HepG2 (cell line): Measurements from ENCODE around the gene THRB. TPM values are rescaled to one million over a fixed set of nuclear protein-coding genes. Genes with fewer than 3 reads are reported as not detected.
A peak's percentile ranks its signal among the peaks of the same experiment; 100 is the strongest.

Experiments used
- EP300 ChIP-seq, 3 experiments: sonication (generic) in 1 of 3; formaldehyde crosslinking in 1 of 3; IDR thresholded peaks; 2 replicates each; pipeline versions ENCODE4 v1.5.1 to v1.6.1; 2011 to 2020; ENCODE audit warnings: low read depth in 2 of 3, low read length in 2 of 3, borderline replicate concordance in 1 of 3, improper control_type of control experiment in 1 of 3, mild to moderate bottlenecking in 1 of 3, missing genetic modification reagents in 1 of 3, moderate library complexity in 1 of 3
- FOXK2 ChIP-seq: fragments of 450-650 bp; IDR thresholded peaks from 2 replicates; pipeline ENCODE4 v1.6.1; 2016
- GATA4 ChIP-seq: sonication (generic); IDR thresholded peaks from 2 replicates; pipeline ENCODE4 v1.6.1; 2016; ENCODE audit warnings: antibody characterized with exemption, low read depth, borderline replicate concordance
- GZF1 ChIP-seq: sonication (generic); formaldehyde crosslinking; IDR thresholded peaks from 2 replicates; pipeline ENCODE4 v1.5.1; 2020; ENCODE audit warnings: mild to moderate bottlenecking, missing genetic modification reagents
- POGZ ChIP-seq: sonication (generic); formaldehyde crosslinking; IDR thresholded peaks from 2 replicates; pipeline ENCODE4 v1.4.0; 2020; ENCODE audit warnings: mild to moderate bottlenecking, missing genetic modification reagents
- ZBTB4 ChIP-seq: sonication (generic); formaldehyde crosslinking; IDR thresholded peaks from 2 replicates; pipeline ENCODE4 v1.4.0; 2020; ENCODE audit warnings: missing genetic modification reagents, mild to moderate bottlenecking, borderline replicate concordance
- ZC3H4 ChIP-seq: sonication (generic); formaldehyde crosslinking; IDR thresholded peaks from 2 replicates; pipeline ENCODE4 v1.4.0; 2020; ENCODE audit warnings: missing genetic modification reagents, borderline replicate concordance
- ZKSCAN8 ChIP-seq: IDR thresholded peaks from 2 replicates; pipeline ENCODE4 v1.6.1; 2016; ENCODE audit warnings: borderline replicate concordance, missing genetic modification reagents, missing compliant biosample characterization
- ZNF713 ChIP-seq: sonication (generic); formaldehyde crosslinking; IDR thresholded peaks from 2 replicates; pipeline ENCODE4 v1.4.0; 2020; ENCODE audit warnings: mild to moderate bottlenecking, missing genetic modification reagents
- ZNF776 ChIP-seq: sonication (generic); formaldehyde crosslinking; IDR thresholded peaks from 2 replicates; pipeline ENCODE4 v1.4.0; 2020; ENCODE audit warnings: mild to moderate bottlenecking, missing genetic modification reagents
- ZNF879 ChIP-seq: sonication (generic); formaldehyde crosslinking; IDR thresholded peaks from 2 replicates; pipeline ENCODE4 v1.8.1; 2023; ENCODE audit warnings: missing genetic modification reagents
- polyA plus RNA-seq, 8 experiments: library from polyadenylated mRNA; depleted of rRNA in 3 of 8; stranded (reverse) in 7 of 8; unstranded in 1 of 8; fragments of >200 nt; fragmentation: Illumina TruSeq in 4 of 8; extraction: Trizol in 4 of 8; gene quantifications; 2 replicates each; pipeline versions ENCODE4 v1.2.1 to v1.2.3, GENCODE V29; 2011 to 2016; ENCODE audit warnings: low read depth in 4 of 8, missing spikeins in 1 of 8, mixed read lengths in 1 of 8; ENCODE audit not compliant: insufficient read depth in 1 of 8
- total RNA-seq, 5 experiments: library from RNA; depleted of rRNA; stranded (reverse); fragments of >200 nt; fragmentation: Illumina TruSeq; extraction: Trizol; gene quantifications; 2 replicates each; pipeline ENCODE4 v1.2.3, GENCODE V29; 2016; ENCODE audit warnings: low read depth in 1 of 5
- TF ChIP-seq, protein P1 (sequence below): sonication (generic); formaldehyde crosslinking; IDR thresholded peaks from 2 replicates; pipeline ENCODE4 v1.9.0; 2021; ENCODE audit warnings: mild to moderate bottlenecking, missing genetic modification reagents
- TF ChIP-seq, protein P2 (sequence below): sonication (generic); formaldehyde crosslinking; IDR thresholded peaks from 2 replicates; pipeline ENCODE4 v1.5.0; 2020; ENCODE audit warnings: missing genetic modification reagents, mild to moderate bottlenecking, borderline replicate concordance
- TF ChIP-seq, protein P3 (sequence below): sonication (generic); formaldehyde crosslinking; IDR thresholded peaks from 2 replicates; pipeline ENCODE4 v1.8.1; 2022; ENCODE audit warnings: mild to moderate bottlenecking, missing genetic modification reagents

The THRB gene
- total and polyA plus RNA-seq, 2 of the 13 experiments (the other 11 are each of a cell fraction or from before 2014, with no cell fraction given) = 4.7 to 22.7 TPM

DNA sequence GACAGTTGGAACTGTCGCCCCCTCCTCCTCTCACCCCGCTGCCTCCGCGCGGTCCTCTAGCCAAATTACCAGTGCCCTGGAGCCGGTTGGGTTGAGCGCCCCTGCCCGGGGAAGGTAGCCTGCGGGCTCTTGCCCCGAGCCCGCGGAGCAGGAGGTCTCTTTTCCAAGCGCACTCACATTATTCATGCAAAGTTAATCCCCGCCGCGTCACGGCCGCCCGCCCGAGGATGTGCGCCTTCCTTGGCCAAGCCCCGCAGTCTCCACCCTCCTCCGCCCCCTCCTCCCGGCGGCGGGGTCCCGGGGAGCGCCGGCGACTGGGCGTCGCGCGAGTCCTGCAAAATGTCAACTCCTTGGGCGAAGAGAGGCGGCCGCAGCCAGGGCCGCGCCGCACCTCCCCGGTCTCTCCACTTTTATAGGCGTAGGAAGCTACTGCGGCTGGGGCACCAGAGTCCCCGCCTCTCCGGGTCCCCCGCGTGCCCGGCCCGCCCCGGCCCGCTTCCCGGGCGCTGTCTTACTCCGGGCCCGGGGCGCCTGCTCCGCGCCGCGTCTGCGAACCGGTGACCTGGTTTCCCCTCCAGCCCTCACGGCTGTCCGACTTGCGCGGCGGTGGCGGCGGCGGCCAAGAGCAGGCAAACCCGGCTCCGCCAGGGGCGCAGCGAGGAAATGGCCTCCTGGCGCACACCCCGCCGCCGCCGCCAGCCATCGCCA lies at the start of gene THRB (continued):
- TF ChIP-seq, protein P1, sequence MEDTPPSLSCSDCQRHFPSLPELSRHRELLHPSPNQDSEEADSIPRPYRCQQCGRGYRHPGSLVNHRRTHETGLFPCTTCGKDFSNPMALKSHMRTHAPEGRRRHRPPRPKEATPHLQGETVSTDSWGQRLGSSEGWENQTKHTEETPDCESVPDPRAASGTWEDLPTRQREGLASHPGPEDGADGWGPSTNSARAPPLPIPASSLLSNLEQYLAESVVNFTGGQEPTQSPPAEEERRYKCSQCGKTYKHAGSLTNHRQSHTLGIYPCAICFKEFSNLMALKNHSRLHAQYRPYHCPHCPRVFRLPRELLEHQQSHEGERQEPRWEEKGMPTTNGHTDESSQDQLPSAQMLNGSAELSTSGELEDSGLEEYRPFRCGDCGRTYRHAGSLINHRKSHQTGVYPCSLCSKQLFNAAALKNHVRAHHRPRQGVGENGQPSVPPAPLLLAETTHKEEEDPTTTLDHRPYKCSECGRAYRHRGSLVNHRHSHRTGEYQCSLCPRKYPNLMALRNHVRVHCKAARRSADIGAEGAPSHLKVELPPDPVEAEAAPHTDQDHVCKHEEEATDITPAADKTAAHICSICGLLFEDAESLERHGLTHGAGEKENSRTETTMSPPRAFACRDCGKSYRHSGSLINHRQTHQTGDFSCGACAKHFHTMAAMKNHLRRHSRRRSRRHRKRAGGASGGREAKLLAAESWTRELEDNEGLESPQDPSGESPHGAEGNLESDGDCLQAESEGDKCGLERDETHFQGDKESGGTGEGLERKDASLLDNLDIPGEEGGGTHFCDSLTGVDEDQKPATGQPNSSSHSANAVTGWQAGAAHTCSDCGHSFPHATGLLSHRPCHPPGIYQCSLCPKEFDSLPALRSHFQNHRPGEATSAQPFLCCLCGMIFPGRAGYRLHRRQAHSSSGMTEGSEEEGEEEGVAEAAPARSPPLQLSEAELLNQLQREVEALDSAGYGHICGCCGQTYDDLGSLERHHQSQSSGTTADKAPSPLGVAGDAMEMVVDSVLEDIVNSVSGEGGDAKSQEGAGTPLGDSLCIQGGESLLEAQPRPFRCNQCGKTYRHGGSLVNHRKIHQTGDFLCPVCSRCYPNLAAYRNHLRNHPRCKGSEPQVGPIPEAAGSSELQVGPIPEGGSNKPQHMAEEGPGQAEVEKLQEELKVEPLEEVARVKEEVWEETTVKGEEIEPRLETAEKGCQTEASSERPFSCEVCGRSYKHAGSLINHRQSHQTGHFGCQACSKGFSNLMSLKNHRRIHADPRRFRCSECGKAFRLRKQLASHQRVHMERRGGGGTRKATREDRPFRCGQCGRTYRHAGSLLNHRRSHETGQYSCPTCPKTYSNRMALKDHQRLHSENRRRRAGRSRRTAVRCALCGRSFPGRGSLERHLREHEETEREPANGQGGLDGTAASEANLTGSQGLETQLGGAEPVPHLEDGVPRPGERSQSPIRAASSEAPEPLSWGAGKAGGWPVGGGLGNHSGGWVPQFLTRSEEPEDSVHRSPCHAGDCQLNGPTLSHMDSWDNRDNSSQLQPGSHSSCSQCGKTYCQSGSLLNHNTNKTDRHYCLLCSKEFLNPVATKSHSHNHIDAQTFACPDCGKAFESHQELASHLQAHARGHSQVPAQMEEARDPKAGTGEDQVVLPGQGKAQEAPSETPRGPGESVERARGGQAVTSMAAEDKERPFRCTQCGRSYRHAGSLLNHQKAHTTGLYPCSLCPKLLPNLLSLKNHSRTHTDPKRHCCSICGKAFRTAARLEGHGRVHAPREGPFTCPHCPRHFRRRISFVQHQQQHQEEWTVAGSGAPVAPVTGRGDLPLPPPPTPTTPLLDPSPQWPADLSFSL = no peak; the same call in 1 of the 2 replicates
- TF ChIP-seq ZNF713 (CRISPR knock-in tag) (no peak), POGZ (0 out of 2 replicates have a peak, but pooled peaks have one; percentile 32), GZF1 (CRISPR knock-in tag) (no peak), ZKSCAN8 (CRISPR knock-in tag) (no peak), ZNF879 (CRISPR knock-in tag) (no peak), EP300 (IDR thresholded peaks at IDR 0.05; ENCODE audit: low read depth in 2 of 2, low read length in 2 of 2) (no peak), EP300 (CRISPR knock-in tag; IDR thresholded peaks at IDR 0.05; ENCODE audit: borderline replicate concordance) (no peak), FOXK2 (no peak), GATA4 (no peak), ZBTB4 (CRISPR knock-in tag) (no peak), ZC3H4 (no peak), ZNF776 (CRISPR knock-in tag) (no peak)
- TF ChIP-seq, protein P2, sequence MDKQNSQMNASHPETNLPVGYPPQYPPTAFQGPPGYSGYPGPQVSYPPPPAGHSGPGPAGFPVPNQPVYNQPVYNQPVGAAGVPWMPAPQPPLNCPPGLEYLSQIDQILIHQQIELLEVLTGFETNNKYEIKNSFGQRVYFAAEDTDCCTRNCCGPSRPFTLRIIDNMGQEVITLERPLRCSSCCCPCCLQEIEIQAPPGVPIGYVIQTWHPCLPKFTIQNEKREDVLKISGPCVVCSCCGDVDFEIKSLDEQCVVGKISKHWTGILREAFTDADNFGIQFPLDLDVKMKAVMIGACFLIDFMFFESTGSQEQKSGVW (CRISPR knock-in tag) = no peak
- TF ChIP-seq, protein P3, sequence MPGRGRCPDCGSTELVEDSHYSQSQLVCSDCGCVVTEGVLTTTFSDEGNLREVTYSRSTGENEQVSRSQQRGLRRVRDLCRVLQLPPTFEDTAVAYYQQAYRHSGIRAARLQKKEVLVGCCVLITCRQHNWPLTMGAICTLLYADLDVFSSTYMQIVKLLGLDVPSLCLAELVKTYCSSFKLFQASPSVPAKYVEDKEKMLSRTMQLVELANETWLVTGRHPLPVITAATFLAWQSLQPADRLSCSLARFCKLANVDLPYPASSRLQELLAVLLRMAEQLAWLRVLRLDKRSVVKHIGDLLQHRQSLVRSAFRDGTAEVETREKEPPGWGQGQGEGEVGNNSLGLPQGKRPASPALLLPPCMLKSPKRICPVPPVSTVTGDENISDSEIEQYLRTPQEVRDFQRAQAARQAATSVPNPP (CRISPR knock-in tag) = no peak
